Measurements from ENCODE around the gene SYP.

DNA sequence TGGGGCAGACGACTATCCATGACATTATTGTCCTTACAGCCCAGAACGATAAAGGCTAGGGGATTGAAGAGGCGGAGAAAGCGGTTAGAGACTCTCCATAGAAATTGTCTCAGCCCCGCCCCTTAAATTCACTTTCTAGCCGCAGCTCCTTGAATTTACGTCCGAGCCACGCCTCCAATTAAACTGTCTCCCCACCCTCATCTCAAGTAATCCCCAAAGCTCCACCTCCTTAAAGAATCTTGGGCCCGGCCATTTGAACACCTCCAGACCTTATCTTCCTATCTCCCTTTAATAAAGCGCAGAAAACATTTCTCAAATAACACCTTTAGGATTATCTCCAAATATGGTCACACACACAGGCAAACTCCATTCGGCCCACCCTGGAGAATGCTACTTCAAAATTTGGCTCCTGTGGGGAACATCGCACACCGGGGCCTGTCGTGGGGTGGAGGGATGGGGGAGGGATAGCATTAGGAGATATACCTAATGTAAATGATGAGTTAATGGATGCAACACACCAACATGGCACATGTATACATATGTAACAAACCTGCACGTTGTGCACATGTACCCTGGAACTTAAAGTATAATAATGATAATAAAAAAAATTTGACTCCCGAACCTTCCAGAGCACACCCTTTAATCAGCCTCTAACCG, 44.6 kb downstream of the SYP start:
- TF ChIP-seq EZH2 (IDR thresholded peaks at IDR 0.05; ENCODE audit: borderline replicate concordance): no peak
- TF ChIP-seq, protein P1, sequence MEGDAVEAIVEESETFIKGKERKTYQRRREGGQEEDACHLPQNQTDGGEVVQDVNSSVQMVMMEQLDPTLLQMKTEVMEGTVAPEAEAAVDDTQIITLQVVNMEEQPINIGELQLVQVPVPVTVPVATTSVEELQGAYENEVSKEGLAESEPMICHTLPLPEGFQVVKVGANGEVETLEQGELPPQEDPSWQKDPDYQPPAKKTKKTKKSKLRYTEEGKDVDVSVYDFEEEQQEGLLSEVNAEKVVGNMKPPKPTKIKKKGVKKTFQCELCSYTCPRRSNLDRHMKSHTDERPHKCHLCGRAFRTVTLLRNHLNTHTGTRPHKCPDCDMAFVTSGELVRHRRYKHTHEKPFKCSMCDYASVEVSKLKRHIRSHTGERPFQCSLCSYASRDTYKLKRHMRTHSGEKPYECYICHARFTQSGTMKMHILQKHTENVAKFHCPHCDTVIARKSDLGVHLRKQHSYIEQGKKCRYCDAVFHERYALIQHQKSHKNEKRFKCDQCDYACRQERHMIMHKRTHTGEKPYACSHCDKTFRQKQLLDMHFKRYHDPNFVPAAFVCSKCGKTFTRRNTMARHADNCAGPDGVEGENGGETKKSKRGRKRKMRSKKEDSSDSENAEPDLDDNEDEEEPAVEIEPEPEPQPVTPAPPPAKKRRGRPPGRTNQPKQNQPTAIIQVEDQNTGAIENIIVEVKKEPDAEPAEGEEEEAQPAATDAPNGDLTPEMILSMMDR (IDR thresholded peaks at IDR 0.05; ENCODE audit: poor library complexity): no peak

Measured in hepatocyte (in vitro differentiated cells).